Left ventricle myocardium inferior (tissue), 1 donor: Measurements from ENCODE around the gene LIM2. TPM values are rescaled to one million over a fixed set of nuclear protein-coding genes. Genes with fewer than 3 reads are reported as not detected.

Source experiments
- DNase-seq: peaks from one replicate; pipeline ENCODE4 v3.0.0-alpha.2; 2020
- H3K27ac ChIP-seq: fragments of 200-600 bp; replicated peaks from 2 replicates; pipeline ENCODE4 v1.8.0; 2021
- H3K27me3 ChIP-seq: fragments of 200-600 bp; 2 replicates; pipeline ENCODE4 v1.8.0; 2021; ENCODE audit warnings: low read depth
- H3K36me3 ChIP-seq: fragments of 200-600 bp; 2 replicates; pipeline ENCODE4 v1.8.0; 2021
- H3K4me1 ChIP-seq: fragments of 200-600 bp; 2 replicates; pipeline ENCODE4 v1.8.0; 2021
- H3K4me3 ChIP-seq: fragments of 200-600 bp; 2 replicates; pipeline ENCODE4 v1.8.0; 2021; ENCODE audit warnings: mild to moderate bottlenecking, moderate library complexity
- H3K9me3 ChIP-seq: fragments of 200-600 bp; replicated peaks from 2 replicates; pipeline ENCODE4 v1.8.0; 2021
- CTCF ChIP-seq: fragments of 200-600 bp; IDR thresholded peaks from 2 replicates; pipeline ENCODE4 v1.8.0; 2021; ENCODE audit warnings: antibody characterized with exemption, mild to moderate bottlenecking, borderline replicate concordance
- intact Hi-C: fragments of 100-400 bp; cut with micrococcal nuclease; formaldehyde crosslinking; loops from one replicate; pipeline ENCODE4 v1.11.0; 2022
- total RNA-seq: library from RNA; stranded (reverse); fragmentation: NEBNext Ultra II Directional; extraction: Animal tissue kit (Norgen Biotek cat#: 25700); gene quantifications from one replicate; pipeline ENCODE4 v1.2.1, GENCODE V29; 2021
- donor health status: DM: no; HTN: yes; CAD: no; lungs with severe emphysema.

The LIM2 gene
- total RNA-seq, 1 donor from 2014 or later, result not detected

- Histone ChIP-seq H3K4me1 (peaks cover 11% of the 10 kb centered on the region), H3K4me3 (no peak overlapping the region), H3K36me3 (peaks cover 63% of the 10 kb centered on the region), H3K27me3 (no peaks in the 10 kb centered on the region), H3K9me3 (no peaks in the 10 kb centered on the region), H3K27ac (no peak overlapping the region)
- no peak for TF ChIP-seq CTCF
- no peak for DNase-seq
- intact Hi-C loops, result no loop called here
Observed at GRCh38 chr19:51351266-51351990, 36.3 kb downstream of the LIM2 start.

- no peak for DNase-seq
- intact Hi-C loops, result no loop called here
- H3K4me1 ChIP-seq, result no peaks in the 10 kb centered on the region
- peaks cover 69% of the 10 kb centered on the region for H3K36me3 ChIP-seq
- no peaks in the 10 kb centered on the region for H3K9me3 ChIP-seq
- H3K27ac ChIP-seq, result no peak overlapping the region
- TF ChIP-seq CTCF, result no peak
- no peak overlapping the region for H3K4me3 ChIP-seq
- H3K27me3 ChIP-seq, result no peaks in the 10 kb centered on the region
Observed at GRCh38 chr19:51347209-51347928, 40.4 kb downstream of the LIM2 start.

GRCh38 chr19:51346742-51347141 is 41.0 kb downstream of the LIM2 start:
- intact Hi-C loops, result no loop called here
- Histone ChIP-seq H3K4me3 (no peak overlapping the region), H3K9me3 (no peaks in the 10 kb centered on the region), H3K27ac (no peak overlapping the region), H3K27me3 (no peaks in the 10 kb centered on the region), H3K4me1 (no peaks in the 10 kb centered on the region), H3K36me3 (peaks cover 63% of the 10 kb centered on the region)
- TF ChIP-seq CTCF, result no peak
- no peak for DNase-seq

GRCh38 chr19:51345076-51345620 is 42.6 kb downstream of the LIM2 start:
- no peak for DNase-seq
- Histone ChIP-seq H3K4me1 (peaks cover 6% of the 10 kb centered on the region), H3K4me3 (no peak overlapping the region), H3K9me3 (no peaks in the 10 kb centered on the region), H3K27ac (no peak overlapping the region), H3K36me3 (peaks cover 47% of the 10 kb centered on the region), H3K27me3 (no peaks in the 10 kb centered on the region)
- intact Hi-C loops, result no loop called here
- no peak for TF ChIP-seq CTCF

GRCh38 chr19:51342631-51343569 is 44.9 kb downstream of the LIM2 start:
- Histone ChIP-seq H3K27me3 (no peaks in the 10 kb centered on the region), H3K36me3 (peaks cover 28% of the 10 kb centered on the region), H3K4me3 (no peak overlapping the region), H3K4me1 (peaks cover 20% of the 10 kb centered on the region), H3K9me3 (no peaks in the 10 kb centered on the region), H3K27ac (no peak overlapping the region)
- no peak for TF ChIP-seq CTCF
- intact Hi-C loops, result no loop called here
- no peak for DNase-seq
